NCI-H748 (cell line): ENCODE data around the gene TUBB.
"Not testable (repeated sequence)": the region's sequence is repeated elsewhere in the genome, so short reads cannot be mapped to it uniquely, and the experiment has no call there.

Experiments used
- DNase-seq: peaks from one replicate; lab custom pipeline; 2025; ENCODE audit not compliant: unreplicated experiment; lab: John Stamatoyannopoulos, UW

The TUBB gene

GRCh38 chr6:30759575-30760239 is 39.6 kb downstream of the TUBB start:
- DNase-seq: no peak

GRCh38 chr6:30760549-30760948 is 40.4 kb downstream of the TUBB start:
- DNase-seq: no peak

- DNase-seq: no peak
Measured at GRCh38 chr6:30761791-30762429, 41.8 kb downstream of the TUBB start.

GRCh38 chr6:30763155-30763617 is 43.0 kb downstream of the TUBB start:
- DNase-seq: no peak

GRCh38 chr6:30763618-30764489 is 43.7 kb downstream of the TUBB start:
- DNase-seq: peak; percentile 87

GRCh38 chr6:30764490-30765043 is 44.4 kb downstream of the TUBB start:
- DNase-seq: not testable (repeated sequence)

- DNase-seq: not testable (repeated sequence)
Measured at GRCh38 chr6:30765495-30765894, 45.3 kb downstream of the TUBB start.

- no peak for DNase-seq
Measured at GRCh38 chr6:30766461-30767157, 46.5 kb downstream of the TUBB start.

- DNase-seq: no peak
Measured at GRCh38 chr6:30767158-30767943, 47.2 kb downstream of the TUBB start.

GRCh38 chr6:30767944-30768301 is 47.8 kb downstream of the TUBB start:
- DNase-seq: no peak

- DNase-seq: no peak
Measured at GRCh38 chr6:30768634-30769087, 48.5 kb downstream of the TUBB start.

- no peak for DNase-seq
Measured at GRCh38 chr6:30769088-30769852, 49.1 kb downstream of the TUBB start.

- no peak for DNase-seq
Measured at GRCh38 chr6:30769853-30770524, 49.8 kb downstream of the TUBB start.

- no peak for DNase-seq
Measured at GRCh38 chr6:30770592-30770991, 50.4 kb downstream of the TUBB start.

GRCh38 chr6:30774701-30775100 is 54.5 kb downstream of the TUBB start:
- no peak for DNase-seq
